Suppressor macrophage treated with lipopolysaccharide for 1 hour (primary cell): ENCODE data around the gene SMG7.

Experiments used
- DNase-seq, 3 donors: peaks; one replicate each; pipeline ENCODE4 v3.0.0-alpha.2; 2020 to 2022

The SMG7 gene

DNA sequence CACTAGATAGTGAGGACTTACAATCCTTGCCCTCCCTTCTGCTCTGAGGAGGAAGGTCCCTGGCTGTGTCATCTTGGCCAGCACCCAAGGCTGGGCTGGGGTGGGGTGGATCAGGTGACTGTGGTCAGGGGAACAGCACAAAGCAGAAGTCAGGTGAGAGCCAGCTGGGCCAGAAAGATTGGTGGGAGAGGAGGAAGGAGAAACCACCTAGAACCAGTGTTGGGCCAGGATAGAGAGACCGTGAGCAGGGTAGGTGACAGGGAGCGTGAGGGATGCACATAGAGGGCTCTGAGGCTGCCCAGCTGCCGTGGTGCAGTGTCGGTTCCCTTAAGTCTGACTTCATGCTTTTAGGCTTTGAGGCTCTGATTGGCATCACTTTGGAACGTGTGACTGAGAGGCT is 95.3 kb downstream of the SMG7 start:
- DNase-seq, result peak in 2 of 3 donors; percentile 67 to 70

- peak; percentile 86 to 93 (median 88) for DNase-seq
These were observed 96.1 kb downstream of the SMG7 start for GRCh38 chr1:183568176-183569021.

DNA sequence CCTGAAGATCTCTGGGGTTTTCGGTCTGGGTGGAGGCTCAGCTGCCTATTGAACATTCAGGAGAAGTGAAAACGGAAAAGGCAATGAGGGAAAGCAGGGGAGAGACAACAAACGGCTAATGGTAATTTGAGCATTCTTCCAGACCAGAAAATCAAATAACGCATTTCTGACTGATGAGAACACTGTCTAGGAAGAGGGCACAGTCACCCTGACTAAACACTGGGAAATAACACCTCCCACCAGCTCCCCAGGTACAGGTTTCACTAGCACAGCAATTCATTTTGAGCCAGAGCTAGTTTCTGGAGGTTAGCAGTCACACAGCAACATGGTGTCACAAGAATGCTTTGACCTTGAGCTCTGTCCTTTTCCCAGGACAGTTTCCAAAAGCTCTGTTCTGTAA is 96.8 kb downstream of the SMG7 start:
- no peak for DNase-seq

DNA sequence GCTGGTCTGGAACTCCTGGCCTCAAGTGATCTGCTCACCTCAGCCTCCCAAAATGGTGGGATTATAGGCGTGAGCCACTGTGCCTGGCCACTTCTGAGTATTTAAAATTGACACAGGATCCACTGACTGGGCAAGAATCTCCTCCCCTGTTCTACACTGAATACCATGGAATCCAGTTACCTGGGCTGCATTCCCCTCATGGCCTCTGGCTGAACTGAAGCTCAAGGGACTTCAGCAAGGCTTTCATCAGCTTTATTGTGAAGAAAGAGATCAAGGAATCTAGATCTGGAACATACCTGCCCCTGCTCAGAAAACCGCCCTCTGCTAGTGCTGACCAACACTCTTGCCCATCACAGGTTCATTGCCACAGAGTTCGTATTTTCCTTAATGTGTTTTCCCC is 97.5 kb downstream of the SMG7 start:
- no peak for DNase-seq

GRCh38 chr1:183570451-183570850 is 98.2 kb downstream of the SMG7 start:
- no peak for DNase-seq

DNA sequence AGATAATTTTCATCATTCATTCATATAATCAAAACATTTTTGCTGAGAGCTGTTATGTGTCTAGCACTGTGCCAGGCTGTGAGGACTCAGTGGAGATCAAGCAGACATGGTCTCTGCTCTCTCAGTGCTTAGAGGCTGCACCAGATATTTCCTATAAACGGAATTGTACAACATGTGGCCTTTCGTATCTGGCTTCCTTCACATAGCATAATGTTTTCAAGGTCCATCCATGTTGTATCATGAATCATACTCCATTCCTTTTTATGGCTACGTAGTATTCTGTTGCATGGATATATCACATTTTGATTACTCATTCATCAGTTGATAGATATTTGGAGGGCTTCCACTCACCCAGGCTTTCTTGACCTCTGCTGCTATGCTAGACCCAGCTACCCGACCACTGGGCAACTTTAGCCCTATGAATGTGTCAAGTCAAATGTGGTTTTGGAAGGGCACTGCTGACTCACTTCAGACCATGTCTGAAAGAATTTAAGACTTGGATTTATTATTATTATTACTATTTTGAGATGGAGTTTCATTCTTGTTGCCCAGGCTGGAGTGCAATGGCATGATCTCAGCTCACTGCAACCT is 99.5 kb downstream of the SMG7 start:
- DNase-seq, result no peak

DNA sequence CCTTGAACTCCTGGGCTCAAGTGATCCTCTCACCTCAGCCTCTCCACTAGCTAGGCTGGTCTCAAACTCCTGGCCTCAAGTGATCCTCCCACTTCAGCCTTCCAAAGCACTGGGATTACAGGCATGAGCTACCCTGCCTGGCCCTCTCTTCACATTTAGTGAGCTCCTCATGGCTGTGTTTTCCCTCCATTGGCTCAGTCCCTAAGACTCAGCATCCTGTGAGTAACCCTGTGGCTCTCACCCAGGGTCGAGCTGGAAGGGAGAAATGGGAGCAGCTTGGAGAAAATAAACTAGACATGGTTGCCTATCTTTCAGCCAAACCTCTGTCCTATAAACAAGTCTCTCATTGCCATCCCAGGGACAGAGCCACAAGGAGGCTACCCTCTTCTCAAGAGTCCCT is 100.4 kb downstream of the SMG7 start:
- DNase-seq, result no peak

DNA sequence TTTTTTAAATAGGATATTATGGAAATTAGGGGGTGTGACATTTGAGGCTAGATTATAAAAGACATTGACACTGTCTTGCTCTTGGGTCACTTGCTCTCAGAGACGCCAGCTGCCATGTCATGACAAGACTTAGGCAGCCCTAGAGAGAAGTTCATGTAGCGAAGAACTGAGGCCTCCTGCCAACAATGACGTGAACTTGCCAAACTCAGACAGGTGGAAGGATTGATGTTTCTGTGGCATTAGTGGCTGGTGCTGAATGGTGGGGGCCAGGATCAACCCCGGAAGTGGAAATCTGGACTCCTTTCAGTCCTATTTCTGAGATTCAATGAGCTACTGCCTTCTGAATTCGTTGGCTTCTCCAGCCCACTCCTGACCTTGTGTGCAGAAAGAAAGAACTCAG is 103.3 kb downstream of the SMG7 start:
- DNase-seq, result no peak

DNA sequence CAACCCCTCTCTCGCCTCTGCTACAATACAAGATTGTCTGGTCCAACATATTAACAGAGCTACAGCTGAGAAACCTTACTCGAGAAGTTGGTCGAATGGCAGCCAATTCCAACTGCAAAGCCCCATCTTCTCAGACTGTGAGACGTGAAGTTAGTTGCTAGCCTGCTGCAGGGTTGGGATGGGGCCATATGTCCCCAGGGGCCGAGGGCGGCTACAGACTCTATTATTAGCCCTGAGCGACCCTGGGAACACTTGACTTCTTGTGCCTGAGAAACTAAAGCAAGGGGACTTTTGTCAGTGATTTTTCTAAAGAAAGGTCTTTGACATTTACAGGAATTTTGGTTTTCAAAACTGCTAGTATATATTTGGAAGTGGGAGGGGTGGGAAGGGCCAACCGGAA is 104.2 kb downstream of the SMG7 start:
- peak in 1 of 3 donors; percentile 18 for DNase-seq

DNA sequence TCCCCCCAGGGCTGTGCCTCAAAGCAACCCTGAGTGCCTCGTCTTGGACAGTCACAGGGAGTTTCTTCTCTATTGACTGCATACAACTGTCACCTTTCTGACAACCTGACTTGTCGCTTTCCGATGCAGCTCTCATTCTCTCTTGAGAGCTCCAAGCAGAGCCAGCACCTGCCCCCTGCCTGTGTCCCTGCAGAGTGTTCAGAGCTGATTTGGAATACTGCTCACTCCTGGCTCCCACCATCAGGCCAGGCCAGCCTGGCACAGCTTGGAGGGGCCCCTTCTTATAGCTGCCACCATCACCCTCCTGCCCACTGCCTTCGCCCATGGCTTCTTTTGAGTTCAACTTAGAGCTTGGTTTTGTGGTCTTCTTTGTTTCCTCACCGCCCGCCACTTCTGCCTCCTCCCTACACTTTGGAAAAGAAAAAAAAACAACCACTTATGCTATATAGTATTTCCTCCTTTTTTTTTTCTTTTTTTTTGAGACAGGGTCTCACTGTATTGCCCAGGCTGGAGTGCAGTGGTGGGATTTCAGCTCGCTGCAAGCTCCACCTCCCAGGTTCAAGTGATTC is 105.7 kb downstream of the SMG7 start:
- no peak for DNase-seq

DNA sequence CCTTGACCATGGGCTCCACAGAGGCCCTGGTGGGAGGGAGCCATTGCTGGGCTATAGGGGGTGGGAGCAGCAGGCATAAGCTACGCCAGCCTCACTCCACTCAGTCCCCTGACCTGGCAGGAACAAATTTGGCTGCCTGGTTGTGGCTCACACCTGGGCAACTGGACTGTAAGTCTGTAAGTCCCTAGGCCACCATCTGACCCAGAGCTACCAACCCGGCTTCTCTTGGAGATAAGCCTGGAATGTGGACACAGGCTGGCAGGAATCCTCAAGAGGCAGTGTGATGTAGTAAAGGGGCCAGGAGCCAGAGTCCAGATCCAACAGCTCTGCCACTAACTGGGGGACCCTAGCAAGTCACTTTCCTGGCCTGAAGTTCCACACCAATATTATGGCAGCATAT is 106.6 kb downstream of the SMG7 start:
- DNase-seq, result no peak

- peak; percentile 71 to 84 (median 81) for DNase-seq
These were observed 108.0 kb downstream of the SMG7 start for GRCh38 chr1:183580281-183580682.

DNA sequence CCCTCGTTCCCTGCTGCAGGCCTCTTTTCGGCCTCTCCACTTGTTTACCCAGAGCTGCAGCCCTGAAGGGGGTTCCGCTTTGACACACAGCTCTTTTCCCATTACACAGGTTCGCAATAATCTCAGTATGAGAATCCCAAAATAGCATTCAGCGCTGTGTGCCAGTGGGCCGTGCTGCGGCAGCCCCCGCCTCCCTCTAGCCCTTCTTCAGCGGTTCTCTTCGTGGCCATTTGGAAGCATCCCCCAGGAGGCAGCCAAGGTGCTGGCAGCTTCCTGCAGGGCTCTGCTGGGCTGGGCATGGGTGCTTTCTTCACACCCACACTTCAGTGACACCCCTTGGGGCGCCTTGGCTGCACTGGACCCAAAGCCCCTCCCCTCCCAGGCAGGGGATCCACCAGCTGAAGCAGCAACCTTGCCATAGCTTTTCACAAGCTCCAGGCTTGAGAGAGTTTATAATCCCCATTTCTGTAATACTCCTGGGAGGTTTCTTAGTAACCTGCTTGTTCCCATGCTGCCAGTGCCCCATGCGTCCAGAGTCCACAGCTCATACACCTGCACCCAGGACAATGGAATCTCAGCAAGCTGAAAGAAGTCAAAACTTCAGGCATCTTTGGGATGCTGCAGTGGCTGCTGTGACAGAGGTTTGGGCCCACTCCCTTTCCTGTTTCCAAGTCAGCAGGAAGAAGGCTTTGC is 109.9 kb downstream of the SMG7 start:
- peak in 1 of 3 donors; percentile 50 for DNase-seq

GRCh38 chr1:183583466-183583865 is 111.2 kb downstream of the SMG7 start:
- peak in 2 of 3 donors; percentile 83 to 88 for DNase-seq

DNA sequence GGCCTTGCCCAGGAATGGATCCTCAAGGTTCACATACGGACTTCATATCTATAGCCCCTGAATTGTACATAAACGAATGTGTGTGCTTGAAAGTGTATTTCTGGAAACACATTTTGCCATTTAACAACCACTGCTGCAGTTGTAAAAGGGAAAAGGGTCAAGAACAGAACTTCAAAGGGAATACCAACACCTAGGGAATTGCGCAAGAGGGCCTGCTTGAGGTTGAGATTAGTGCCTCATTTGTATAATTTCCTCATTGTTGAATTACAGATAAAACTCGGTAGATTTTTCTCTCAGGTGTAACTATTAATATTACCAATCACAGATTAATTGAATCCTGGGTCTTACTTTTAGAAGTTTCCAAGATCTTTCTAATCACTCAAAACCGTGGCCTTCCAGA is 111.8 kb downstream of the SMG7 start:
- peak in 1 of 3 donors; percentile 41 for DNase-seq

- peak in 2 of 3 donors; percentile 54 to 57 for DNase-seq
These were observed 112.7 kb downstream of the SMG7 start for GRCh38 chr1:183585038-183585437.

GRCh38 chr1:183586455-183586854 is 114.2 kb downstream of the SMG7 start:
- DNase-seq, result no peak

DNA sequence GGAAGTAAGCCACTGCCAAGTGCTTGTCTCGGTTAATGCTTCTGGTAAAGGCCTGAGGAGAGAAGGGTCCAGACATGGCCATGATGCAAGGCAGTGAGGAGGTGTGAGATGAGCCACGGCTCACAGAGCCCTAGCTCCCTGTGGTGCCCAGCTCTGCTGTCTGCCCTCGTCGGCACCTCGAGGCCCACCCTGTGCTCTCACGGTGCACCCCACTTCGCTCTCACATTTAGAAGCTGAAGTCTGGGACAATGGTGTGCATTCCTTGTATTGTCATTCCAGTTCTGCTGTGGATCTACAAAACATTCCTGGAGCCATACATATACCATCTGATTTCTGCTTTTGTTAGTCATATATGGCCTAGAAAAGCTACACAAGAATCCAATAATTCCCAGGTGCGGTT is 114.6 kb downstream of the SMG7 start:
- DNase-seq, result peak in 1 of 3 donors; percentile 19

DNA sequence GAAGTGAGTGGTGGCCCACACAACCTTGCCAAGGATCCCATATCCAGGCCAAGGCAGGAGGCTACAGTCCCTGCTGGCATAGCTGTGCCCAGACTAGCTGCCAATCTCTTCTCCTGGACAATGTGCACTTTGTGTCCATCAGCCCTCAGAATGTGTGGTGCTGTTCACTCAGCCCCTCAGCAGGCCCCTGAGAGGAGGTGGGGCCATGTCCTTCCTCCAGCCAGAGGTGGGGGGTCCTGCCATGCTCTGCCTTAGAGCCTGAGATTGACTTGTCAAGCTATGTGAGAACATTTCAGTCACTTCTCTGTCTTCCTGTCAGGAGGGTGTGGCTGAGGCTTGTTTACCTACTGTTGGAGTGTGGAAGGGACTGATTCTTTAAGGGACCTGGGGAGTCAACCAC is 116.5 kb downstream of the SMG7 start:
- DNase-seq, result peak in 2 of 3 donors; percentile 51 to 52

- peak in 2 of 3 donors; percentile 37 to 42 for DNase-seq
These were observed 117.1 kb downstream of the SMG7 start for GRCh38 chr1:183589384-183589783.

GRCh38 chr1:183589874-183590243 is 117.6 kb downstream of the SMG7 start:
- peak; percentile 62 to 68 (median 68) for DNase-seq

GRCh38 chr1:183590244-183591191 is 118.2 kb downstream of the SMG7 start, which contains the start of gene NCF2:
TSS of gene NCF2 (minus strand) at chr1:183590459. CDS start at chr1:183590329, 130 bp downstream.
- peak; percentile 97 to 98 (median 97) for DNase-seq
